ENCODE data around the gene EIPR1.
"Not testable (repeated sequence)": the region's sequence is repeated elsewhere in the genome, so short reads cannot be mapped to it uniquely, and the experiment has no call there.

Gene EIPR1

DNA sequence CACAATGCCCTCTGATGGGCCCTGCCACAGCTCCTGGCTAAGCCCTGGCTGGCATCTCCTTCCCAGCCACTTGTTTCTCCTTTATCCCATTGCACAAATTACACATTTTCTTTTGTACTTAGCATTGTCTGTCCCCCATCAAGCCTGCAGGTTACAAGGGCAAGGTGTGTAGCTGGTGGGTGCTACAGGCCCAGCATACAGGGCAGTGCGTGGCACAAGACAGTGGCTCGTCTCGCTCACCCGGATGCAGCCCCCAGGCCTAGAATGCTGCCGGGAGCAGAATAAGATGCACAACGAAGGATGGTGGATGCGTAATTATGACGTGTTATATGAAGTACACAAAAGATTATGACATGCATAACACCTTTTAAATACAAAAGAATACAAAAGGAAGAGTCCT, 87.6 kb downstream of the EIPR1 start:
- no peak overlapping the region for H3K27ac ChIP-seq
- no peak overlapping the region for H3K4me3 ChIP-seq
- no peak for DNase-seq (ENCODE audit: low spot score)
- TF ChIP-seq, protein P1, sequence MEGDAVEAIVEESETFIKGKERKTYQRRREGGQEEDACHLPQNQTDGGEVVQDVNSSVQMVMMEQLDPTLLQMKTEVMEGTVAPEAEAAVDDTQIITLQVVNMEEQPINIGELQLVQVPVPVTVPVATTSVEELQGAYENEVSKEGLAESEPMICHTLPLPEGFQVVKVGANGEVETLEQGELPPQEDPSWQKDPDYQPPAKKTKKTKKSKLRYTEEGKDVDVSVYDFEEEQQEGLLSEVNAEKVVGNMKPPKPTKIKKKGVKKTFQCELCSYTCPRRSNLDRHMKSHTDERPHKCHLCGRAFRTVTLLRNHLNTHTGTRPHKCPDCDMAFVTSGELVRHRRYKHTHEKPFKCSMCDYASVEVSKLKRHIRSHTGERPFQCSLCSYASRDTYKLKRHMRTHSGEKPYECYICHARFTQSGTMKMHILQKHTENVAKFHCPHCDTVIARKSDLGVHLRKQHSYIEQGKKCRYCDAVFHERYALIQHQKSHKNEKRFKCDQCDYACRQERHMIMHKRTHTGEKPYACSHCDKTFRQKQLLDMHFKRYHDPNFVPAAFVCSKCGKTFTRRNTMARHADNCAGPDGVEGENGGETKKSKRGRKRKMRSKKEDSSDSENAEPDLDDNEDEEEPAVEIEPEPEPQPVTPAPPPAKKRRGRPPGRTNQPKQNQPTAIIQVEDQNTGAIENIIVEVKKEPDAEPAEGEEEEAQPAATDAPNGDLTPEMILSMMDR (IDR thresholded peaks at IDR 0.05) = no peak

DNA sequence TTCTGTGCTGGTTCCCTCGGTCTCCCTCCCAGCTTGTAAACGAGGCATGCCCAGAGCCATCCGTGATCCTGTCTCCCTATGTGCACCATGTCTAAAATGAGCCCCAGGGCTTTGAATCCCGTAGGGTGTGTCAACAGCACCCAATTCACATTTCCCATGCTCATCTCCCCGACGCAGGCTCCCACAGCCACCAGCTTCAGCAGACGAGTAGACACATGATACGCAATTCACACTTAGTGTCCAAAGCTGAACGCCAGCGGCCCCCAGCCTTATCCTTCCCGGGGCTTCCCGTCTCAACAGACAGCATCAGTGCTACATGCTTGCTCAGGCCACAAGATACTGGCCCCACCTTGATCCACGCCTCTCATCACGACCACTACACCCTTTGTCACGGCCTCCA, 88.1 kb downstream of the EIPR1 start:
- TF ChIP-seq, protein P1 (IDR thresholded peaks at IDR 0.05) = no peak
- no peak for DNase-seq (ENCODE audit: low spot score)
- Histone ChIP-seq H3K4me3 (no peak overlapping the region), H3K27ac (no peak overlapping the region)

- H3K27ac ChIP-seq = no peak overlapping the region
- H3K4me3 ChIP-seq = no peak overlapping the region
- DNase-seq (ENCODE audit: low spot score) = no peak
- TF ChIP-seq, protein P1 (IDR thresholded peaks at IDR 0.05) = no peak
Observed at GRCh38 chr2:3289171-3289515, 88.5 kb downstream of the EIPR1 start.

- TF ChIP-seq, protein P1 (IDR thresholded peaks at IDR 0.05) = no peak
- DNase-seq (ENCODE audit: low spot score) = no peak
- H3K27ac ChIP-seq = no peak overlapping the region
- no peak overlapping the region for H3K4me3 ChIP-seq
Observed at GRCh38 chr2:3288470-3289170, 89.0 kb downstream of the EIPR1 start.

DNA sequence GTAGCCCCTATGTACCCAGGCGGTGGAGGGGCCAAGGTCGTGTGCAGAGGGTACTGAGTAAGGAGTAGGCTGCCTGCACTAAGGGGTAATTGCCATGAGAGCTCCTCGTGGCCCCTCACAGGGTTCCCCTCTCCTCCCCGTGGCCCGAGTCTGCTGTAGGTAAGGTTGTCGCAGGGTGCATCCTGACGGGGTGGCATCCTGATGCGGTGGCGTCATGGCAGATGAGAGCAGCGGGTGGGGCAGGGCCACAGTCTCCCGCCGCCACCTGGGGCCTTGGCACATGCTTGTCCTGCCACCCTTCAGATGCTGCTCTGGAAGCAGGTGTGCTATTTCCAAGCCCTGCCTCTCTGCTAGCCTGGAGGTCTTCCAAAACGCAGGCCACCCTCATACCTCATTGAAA, 89.7 kb downstream of the EIPR1 start:
- Histone ChIP-seq H3K27ac (no peak overlapping the region), H3K4me3 (no peak overlapping the region)
- DNase-seq (ENCODE audit: low spot score) = no peak
- TF ChIP-seq, protein P1 (IDR thresholded peaks at IDR 0.05) = no peak

DNA sequence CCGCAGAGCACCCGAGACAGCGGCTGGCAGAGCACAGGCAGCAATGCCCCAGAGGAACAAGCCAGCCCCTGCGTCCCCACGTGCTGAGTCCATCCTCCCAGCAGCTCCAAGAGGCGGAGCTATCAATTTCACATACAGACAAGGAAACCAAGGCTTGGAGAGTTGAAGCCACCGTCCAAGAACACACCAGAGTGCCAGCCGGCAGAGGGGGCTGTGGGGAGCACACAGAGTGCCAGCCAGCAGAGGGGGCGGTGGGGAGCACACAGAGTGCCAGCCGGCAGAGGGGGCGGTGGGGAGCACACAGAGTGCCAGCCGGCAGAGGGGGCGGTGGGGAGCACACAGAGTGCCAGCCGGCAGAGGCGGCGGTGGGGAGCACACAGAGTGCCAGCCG, 91.0 kb downstream of the EIPR1 start:
- not testable (repeated sequence) for H3K27ac ChIP-seq; DNase-seq (ENCODE audit: low spot score); H3K4me3 ChIP-seq

GRCh38 chr2:3285901-3286645, 91.5 kb downstream of the EIPR1 start:
- TF ChIP-seq, protein P1 (IDR thresholded peaks at IDR 0.05) = no peak
- H3K4me3 ChIP-seq = no peak overlapping the region
- no peak for DNase-seq (ENCODE audit: low spot score)
- H3K27ac ChIP-seq = no peak overlapping the region
